Dedifferentiated amniotic fluid mesenchymal stem cell (primary cell): ENCODE data around the gene ABHD16A.
"Not testable (repeated sequence)": the region's sequence is repeated elsewhere in the genome, so short reads cannot be mapped to it uniquely, and the experiment has no call there.

ENCODE experiments used
- DNase-seq: peaks from one replicate; pipeline ENCODE4 v3.0.0-alpha.2; 2016; ENCODE audit errors: extremely low spot score

The ABHD16A gene

DNA sequence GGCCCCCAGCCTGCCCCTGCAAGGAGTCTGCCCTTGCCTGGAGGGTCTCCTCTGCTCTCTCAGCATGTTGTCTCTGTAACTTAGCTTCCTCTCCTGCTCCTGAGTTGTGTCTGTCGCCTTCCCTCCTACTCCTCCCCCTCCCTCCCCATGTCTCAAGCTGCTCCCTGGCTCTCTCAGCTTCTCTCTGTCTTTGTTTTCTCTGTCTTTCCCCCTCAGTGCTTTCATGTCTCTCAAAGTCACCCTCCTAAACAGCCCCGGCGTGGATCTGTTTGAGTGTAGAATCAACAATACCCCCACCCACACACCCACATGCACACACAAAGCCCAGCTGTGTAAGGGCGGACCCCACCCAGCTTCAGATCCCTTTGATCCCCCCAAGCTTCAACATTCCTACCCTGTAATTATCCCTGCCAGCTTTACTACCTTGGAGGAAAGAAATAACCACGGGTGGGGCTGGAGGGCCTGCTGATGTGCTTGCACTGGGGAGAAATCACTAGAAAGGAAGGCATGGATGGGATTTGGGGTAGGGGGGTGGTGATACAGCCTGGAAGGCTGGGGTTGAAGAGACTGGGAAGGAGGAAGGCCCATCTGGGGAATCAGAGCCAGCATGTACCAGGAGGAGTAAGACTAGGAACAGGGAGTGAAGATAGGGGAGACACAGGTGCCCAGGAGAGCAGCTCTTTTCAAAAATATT, 11.0 kb upstream of the ABHD16A start:
- DNase-seq, result no peak

DNA sequence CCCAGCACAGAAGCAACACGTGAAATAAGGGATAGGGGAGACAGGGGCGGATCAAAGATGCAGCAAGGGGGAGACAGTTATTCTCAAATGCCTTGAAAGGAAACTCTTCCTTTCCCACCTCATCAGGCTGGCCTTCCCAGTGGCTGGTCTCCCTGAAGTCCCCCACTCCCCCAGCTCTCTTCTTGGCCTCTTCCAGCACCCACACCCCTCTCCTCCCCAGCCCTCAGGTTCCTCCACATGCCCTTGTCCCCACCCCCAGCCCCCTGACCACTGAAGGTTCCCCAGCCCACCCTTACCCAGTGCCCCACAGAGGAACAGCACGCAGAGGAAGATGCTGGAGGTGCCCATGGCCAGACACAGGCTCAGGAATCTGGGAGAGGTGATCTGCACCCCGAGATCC, 10.3 kb upstream of the ABHD16A start:
- DNase-seq, result no peak

DNA sequence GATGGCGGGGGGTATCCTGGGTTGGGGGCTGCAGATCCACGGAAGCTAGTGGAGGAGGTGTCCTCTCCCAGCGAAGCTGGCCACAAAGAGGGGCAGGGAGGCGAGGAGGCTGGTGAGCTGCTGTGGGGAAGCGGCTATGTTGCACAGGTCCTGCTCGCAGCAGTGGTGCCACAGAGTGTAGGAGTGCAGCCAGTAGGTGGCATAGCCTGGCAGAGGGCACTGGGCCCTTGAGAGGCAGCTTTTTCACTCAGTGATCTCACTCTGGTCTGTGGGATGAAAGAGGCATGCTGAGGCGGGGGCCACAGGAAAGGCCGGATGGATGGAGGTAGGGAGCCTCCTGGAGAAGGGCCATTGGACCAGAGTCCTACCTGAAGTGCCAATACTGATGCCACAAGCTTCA, 9.2 kb upstream of the ABHD16A start:
- no peak for DNase-seq

DNA sequence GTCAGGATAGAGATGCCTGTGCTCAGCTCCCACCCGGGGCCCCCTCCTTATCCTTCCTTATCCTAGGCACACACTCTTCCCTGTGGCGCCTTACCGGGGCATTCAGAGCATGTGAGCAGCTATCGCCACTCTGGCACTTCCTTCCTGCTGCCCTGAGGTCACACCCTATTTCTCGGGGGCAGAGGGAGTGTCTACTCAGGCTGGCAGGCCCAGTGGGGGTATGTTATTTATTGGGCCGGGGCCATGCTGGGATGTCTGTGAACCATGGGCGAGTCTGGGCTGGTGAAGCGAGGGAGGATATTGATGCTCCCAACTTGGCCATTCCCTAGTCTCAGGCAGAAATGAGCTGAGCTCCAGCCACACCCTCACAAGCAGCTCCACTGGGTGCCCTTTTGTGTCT, 8.1 kb upstream of the ABHD16A start:
- DNase-seq, result no peak

DNA sequence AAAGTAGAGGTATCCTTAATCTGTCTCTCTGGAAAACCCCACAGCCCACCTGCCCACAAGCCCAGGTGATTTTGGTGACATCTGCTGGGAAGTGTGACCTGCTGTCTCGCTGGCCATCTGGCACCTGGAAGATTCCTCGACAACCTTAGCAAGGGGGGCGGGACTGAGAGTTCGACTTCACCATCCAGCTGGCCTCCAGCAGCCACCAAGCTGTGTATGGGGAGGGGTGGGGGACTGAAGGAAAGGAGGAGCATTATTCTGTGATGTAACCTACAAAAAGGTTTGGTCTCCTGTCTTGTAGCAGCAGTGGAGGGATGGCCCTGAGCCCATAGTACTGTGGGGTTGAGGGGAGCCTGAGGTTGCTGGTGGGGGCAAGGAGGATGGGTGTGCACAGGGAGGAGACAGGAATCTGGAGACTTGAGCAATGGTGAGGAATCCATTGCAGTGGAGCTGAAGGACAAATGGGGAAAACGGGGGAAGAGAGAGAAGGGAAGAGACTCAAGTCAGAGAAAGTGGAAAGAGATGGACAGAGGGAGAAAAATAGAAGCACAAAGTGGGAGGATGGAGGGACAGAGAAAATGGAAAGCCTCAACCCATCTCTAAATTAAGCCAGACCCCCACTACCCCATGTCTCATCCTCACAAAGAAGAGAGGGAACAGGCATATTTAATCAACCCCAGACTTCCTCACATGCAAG, 7.5 kb upstream of the ABHD16A start:
- no peak for DNase-seq

DNA sequence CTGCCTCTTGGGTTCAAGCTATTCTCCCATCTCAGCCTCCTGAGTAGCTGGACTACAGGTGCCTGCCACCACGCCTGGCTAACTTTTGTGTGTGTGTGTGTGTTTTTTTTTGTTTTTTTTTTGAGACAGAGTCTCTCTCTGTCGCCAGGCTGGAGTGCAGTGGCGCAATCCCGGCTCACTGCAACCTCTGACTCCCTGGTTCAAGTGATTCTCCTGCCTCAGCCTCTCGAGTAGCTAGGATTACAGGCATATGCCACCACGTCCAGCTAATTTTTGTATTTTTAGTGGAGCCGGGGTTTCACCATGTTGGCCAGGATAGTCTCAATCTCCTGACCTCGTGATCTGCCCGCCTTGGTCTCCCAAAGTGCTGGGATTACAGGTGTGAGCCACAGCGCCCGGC, 6.0 kb upstream of the ABHD16A start:
- DNase-seq, result not testable (repeated sequence)

- no peak for DNase-seq
These were observed 5.1 kb upstream of the ABHD16A start for GRCh38 chr6:31708224-31708623.

- DNase-seq, result no peak
These were observed 4.6 kb upstream of the ABHD16A start for GRCh38 chr6:31707701-31708100.

DNA sequence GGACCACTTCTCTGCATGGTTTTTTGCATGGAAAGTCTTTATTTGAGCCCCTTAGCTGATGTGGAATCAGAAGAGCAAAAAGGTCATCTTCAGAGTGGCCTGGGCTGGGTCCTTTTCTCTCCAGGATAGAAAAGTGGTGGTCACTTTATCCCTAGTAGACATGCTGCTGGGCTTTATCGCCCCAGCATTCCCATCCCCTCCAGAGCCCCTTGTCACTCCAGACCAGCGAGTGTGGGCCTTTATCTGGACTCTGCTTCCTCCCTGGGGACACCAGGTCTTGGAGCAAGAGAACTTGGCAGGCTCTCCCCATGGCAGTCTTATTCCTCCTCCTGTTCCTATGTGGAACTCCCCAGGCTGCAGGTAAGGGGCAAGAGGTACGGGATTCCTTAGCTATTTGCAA, 3.5 kb upstream of the ABHD16A start, which contains the start of gene LY6G6F:
Gene LY6G6F (plus strand): TSS at position 268 of the 400 bp plus-strand sequence. CDS start 41 bp downstream, at position 309.
- no peak for DNase-seq

DNA sequence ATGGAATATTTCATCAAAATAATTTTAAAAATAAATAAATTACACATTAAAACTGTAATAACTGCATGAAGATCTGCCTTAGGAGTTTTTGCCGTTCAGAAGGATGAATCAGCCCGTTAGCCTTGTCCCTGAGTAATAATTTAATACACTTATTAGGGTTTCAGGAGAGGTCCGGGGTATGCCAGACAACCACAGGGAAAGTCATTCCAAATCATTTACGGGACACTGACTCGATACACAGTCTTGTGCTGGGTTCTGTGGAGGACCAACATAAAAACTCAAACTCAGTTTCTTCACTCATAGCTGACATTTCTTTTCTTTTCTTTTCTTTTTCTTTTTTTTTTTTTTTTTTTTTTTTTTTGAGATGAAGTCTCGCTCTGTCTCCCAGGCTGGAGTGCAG, 2.8 kb upstream of the ABHD16A start:
- no peak for DNase-seq

DNA sequence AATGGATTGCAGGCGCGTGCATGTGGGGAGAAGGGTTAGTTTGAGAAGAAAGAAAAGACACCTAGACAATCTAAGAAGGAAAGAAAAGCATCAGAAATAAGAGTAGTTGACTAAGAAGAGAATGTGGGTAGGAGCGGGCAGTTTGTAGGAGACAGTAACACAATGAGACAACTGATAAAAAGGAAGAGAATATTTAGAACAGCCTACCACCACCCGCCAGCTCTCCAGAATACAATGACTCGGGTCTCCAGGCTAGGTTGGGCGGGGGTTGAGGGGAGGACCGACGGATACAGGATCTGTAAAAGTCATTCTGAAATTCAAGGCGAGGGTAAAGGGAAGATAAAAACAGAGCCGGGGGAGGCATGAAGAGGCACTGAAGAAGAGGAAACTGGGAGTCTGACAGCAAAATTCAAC, 712 bp downstream of the ABHD16A start:
- no peak for DNase-seq

GRCh38 chr6:31701666-31702404, 1.3 kb downstream of the ABHD16A start:
- DNase-seq, result no peak

DNA sequence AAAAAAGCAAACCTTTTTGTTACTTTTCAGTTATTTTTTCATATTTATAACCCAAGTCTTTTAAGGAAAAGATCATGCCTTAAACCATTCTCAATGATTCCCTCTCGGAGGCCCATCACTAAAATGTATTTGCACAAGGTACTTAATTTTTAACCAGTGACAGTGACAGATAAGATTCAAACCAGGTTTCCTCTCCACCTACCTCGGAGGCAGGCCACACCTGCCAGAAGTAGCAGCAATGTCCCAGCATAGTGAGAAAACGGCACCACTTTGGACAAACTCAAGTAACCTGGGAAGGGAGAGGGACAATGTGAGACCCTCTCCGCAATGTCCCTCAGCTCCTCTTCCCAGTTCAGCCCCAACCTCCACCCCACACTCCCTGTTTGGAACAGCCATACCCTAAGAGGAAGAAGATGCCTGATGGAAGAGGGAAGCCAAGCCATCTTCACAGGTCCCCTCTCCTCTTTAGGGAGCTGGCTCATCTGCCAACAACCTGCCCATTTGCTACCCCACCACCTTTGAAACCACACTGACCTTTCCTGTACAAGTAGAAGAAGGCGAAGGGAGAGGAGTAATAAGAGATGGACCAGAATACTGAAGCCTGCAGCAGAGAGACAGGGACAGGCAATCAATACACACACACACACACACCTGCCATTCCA, 2.3 kb downstream of the ABHD16A start:
- DNase-seq, result no peak

DNA sequence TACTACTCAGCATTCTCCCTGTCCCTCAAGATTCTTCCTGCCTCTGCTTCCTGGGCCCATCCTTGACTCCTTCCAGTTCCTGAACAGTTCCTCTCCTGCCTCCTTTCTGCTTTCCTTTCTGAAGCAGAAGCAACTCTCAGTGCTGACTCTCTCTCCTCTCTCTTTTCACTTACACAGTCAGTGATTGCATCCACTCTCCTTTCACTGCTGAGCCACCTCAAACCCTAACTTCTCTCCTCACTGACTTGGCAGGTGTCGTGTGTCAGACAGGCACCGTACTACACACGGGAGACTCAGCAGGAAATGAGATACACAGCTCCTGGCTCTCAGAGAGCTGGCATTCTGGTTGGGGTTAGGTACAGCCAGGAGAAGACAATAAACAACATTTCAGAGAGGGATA, 5.6 kb downstream of the ABHD16A start:
- no peak for DNase-seq

GRCh38 chr6:31693535-31693934, 9.6 kb downstream of the ABHD16A start:
- DNase-seq, result no peak

DNA sequence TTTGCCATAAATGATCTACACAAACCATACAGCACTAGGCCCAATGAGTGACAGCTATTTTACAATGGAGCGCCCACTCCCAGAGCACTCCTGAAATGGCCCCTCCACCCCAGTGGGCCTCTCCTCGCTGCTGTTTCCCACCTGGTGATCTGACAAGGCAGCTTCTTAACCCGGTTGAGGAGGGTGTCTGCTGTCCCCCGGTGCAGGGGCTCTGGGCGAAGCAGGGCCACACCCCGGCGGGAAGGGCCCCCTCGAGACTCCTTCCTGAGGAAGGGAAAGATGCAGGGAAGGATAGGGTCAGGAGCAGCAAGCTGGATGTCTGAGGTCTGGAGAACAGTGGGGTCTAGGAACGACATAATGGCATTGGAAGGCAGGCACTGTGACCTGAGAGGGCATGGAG, 10.2 kb downstream of the ABHD16A start:
- DNase-seq, result no peak

DNA sequence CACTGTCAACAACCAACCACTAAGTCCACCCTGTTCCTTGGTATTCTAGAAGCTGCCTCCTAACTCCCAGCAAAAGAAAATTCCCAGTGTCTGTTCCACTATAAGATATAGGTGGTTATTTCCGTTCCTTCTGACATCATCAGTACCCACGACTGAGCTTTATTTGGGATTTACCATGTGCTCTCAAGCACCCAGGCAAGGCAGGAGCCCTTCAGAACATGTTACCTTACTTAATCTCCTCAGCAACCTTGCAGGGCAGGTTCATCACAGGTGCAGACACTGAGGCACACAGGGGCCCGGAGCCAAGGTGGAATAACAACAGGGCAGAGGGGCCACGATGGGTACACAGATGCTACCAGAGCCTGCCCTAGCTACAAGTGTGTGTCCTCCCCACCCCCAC, 10.8 kb downstream of the ABHD16A start:
- no peak for DNase-seq

- DNase-seq, result no peak
These were observed 11.5 kb downstream of the ABHD16A start for GRCh38 chr6:31691564-31692108.

DNA sequence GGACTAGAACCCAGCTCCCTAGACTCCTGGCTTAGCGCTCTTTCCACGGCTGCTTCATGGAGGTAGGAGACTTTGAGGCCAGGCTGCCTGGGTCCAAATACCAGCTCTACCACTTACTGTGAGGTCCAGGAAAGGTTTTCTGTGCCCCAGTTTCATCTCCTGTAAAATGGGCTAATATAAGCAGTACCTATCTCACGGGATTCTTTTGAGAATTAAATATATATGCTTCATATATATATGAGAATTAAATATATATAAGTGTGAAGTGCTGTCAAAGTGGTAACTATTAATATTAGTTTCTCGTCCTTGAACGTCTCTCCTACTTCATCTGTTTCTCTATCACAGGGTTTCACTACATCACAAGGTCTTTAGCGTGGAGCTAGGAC, 12.1 kb downstream of the ABHD16A start:
- DNase-seq, result no peak

DNA sequence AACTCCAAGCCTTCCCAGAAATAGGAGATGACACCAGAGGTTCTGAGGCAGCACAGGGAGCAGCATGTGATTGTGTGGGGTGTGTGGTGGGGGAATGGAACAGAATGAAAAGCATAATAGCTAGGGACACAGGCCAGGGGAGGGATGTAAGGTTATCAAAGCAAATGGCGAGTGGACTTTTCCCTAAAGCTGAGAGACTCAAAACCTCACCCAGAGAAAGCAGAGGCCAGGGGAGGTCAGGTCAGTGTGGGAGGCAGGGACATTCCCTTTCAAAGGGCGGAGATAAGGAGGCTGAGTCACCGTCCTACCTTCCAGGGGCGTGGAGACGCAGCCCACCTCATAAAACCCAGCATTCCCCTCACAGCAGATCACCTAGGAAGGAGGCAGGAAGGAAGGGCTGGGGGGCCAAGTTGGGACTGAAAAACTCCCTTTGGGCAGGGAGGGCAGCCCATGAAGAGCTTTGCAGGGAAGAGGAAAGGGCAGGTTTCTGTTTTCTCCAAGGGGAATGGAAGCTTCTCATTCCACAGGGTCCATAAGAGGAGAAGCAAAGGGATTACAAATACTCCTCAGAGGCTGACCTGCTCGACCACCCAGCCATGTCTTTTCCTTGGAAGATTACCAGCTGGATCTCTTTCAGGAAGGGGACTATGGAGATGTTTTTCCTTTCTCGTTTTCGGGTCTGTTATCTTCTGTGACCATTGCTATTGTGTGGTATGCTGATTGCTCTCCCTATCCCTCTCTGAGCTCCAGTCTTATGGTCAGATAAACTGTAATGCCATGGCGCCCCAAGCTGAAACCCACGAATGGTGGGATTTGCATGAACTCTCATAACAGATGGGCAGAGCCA, 12.7 kb downstream of the ABHD16A start:
- DNase-seq, result no peak
